ENCODE measurements around the gene SC5D.

GRCh38 chr11:121329781-121330395 is 37.3 kb downstream of the SC5D start:
- TF ChIP-seq REST (IDR thresholded peaks at IDR 0.05; ENCODE audit: insufficient read depth in 1 of 2, low read depth in 2 of 2, low read length in 2 of 2) (no peak), TAF1 (IDR thresholded peaks at IDR 0.05; ENCODE audit: borderline replicate concordance, insufficient read depth, low read length) (no peak)
